Measurements from ENCODE around the gene NNAT. TPM values are rescaled to one million over a fixed set of nuclear protein-coding genes. Genes with fewer than 3 reads are reported as not detected.

NNAT gene
- total RNA-seq, 1 donor from 2014 or later = 0.52 TPM

DNA sequence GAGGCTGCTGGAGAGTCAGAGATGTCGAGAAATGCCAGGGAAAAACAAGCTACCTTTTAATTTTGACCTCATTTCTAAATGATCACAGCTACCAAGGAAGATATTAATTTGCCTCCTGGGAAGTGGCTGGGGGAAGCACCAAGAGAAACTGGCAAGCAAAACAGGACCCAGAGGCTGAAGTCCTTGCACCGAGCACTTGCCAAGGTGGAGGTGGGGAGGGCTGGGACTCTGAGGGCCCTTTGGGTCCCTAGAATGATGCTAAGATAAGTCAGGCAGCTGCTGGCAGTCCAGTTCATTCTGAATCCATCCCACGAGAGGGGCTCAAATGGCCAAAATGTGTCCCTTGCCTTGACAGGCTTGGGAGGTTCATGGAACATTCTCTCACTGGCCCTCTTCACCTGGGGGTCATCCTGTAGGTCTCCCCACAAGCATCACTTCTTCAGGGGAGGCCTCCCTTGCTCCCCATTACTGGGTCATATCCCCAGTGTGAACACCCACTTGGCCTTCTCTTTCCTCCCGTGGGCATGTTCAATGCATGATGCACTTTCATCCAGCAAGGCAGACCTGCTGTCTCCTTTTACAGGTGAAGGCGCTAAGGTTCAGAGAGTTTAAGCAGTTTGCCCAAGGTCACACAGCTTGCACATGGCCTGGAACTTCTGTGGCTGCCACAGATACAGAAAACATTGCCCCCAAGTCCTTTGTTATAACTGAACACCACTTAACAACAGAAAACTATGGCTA lies 45.7 kb downstream of the NNAT start:
- no peak for DNase-seq (ENCODE audit: low spot score)

DNA sequence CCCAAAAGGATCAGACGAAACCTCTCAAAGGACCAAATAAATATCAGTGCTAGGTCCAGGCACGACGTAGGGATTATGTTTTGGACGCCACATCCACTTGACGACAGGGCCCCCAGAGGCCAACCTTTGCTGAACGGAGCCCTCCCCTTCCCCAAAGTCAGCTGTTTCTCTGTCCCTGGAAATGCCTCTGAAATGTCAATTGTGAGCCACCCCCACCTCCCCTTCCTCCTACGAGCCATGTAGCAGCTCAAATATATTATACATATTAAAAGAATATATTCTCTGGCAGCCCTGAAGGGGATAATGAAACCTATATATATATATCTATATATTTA lies 46.2 kb downstream of the NNAT start:
- DNase-seq (ENCODE audit: low spot score) = no peak

DNA sequence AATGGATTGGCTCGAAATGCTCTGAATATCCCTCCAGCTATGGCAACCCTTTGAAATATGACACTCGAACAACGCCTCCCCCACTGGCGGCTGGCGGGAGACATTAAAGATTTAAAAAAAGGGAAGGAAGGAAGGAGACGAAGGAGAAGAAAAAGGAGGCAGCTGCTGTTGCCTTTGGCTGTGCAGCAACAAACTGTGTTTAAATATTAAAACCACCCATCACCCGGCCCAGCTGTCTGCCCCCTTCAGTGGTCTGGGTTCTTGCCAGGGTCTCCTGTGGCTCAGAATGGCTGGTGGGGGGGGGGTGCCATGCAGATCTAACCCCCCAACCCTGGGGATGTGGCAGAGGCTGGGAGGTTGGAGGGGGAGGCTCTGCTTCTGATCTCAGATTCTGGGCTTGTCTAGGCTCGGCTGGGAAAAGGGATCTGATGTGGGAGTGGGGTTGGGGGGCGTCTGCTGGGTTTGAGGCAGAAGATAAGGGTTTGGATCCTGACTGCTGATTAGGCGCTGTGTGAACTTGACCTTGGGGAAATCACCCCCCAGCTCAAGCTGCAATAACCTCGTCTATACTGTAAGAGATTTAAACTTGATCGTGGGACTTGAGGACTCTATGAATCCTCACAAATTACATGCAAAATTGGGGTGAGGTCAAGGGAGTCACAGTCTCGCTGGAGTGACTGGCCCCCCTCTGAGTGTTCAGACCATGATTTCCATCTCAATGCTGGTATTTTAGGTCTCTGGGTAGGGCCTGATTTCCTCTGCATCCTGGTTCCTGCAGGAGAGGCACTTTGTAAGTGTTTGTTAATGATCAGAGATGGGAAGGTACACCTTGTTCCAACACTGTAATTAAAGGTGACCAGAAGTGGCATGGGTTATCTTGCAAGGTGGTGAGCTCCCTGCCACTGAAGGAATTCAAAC lies 46.9 kb downstream of the NNAT start:
- DNase-seq (ENCODE audit: low spot score) = no peak

DNA sequence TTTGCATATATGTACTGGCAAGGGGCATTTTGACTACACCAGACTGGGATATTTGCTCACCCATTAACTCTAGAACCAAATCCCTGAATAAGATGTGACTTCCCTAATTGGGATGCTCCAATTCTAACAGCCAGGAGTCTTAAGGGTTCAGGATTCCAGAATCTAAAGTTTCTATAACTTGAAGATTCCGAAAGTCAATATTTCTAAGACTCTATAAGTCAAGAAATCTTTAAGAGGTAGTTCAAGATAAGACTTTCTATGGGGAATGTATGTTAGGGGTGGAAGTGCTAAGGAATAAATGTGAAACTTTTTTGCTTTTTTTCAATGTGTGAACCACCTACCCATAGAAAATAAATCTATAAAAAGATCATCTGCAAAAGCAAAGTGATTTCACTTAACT lies 49.4 kb downstream of the NNAT start:
- no peak for DNase-seq (ENCODE audit: low spot score)

DNA sequence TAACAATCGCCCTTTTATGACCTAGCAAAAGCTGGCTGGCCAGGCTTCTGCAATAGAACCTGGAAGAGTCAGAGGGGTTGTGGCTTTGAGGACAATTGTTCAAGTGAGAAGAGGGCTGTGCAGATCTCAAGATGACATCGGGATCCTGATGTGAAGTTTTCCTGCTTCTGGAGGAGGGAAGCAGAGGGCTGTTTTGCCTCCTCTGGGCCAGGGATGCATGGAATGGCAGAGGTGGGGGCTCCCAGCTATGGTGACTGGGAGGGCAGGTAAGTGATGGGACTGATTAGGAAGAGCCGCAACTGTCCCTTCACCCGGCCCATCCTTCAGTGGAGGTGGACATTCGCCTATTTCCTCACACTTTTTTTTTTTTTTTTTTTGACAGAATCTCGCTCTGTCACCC lies 50.0 kb downstream of the NNAT start:
- DNase-seq (ENCODE audit: low spot score) = no peak

Other genes with a start within 250 kb of the NNAT start
- gene MANBAL, start 231.6 kb upstream of the NNAT start, total RNA-seq = 73.9 TPM
- 166 TPM for gene SRC, start 175.1 kb upstream of the NNAT start, total RNA-seq
- 178 TPM for gene BLCAP, start 6.6 kb downstream of the NNAT start, total RNA-seq
- gene CTNNBL1, start 172.8 kb downstream of the NNAT start, total RNA-seq = 52.9 TPM

Measured in ureter (tissue), 1 donor.